Right ventricle myocardium inferior (tissue), 1 donor: ENCODE measurements around the gene CSMD2. TPM values are rescaled to one million over a fixed set of nuclear protein-coding genes. Genes with fewer than 3 reads are reported as not detected.
A peak's percentile ranks its signal among the peaks of the same experiment; 100 is the strongest.
"Not testable (repeated sequence)": the region's sequence is repeated elsewhere in the genome, so short reads cannot be mapped to it uniquely, and the experiment has no call there.

Experiments
- ATAC-seq: fragments of 200-7000 bp; cut with Tn5 transposase; one replicate; pipeline ENCODE4 v1.9.1; 2020; ENCODE audit warnings: mild to moderate bottlenecking, moderate library complexity
- DNase-seq: peaks from one replicate; pipeline ENCODE4 v3.0.0; 2021; ENCODE audit errors: missing footprints
- intact Hi-C: fragments of 100-400 bp; cut with DNase I; formaldehyde crosslinking; loops from one replicate; pipeline ENCODE4 v1.11.0; 2022
- total RNA-seq: library from RNA; stranded (reverse); fragmentation: NEBNext Ultra II Directional; extraction: Animal tissue kit (Norgen Biotek cat#: 25700); gene quantifications from one replicate; pipeline ENCODE4 v1.2.1, GENCODE V29; 2021
- donor health status: DM: no; HTN: yes; CAD: no; lungs with severe emphysema.

Gene CSMD2
- total RNA-seq, 1 donor from 2014 or later, result 0.32 TPM

DNA sequence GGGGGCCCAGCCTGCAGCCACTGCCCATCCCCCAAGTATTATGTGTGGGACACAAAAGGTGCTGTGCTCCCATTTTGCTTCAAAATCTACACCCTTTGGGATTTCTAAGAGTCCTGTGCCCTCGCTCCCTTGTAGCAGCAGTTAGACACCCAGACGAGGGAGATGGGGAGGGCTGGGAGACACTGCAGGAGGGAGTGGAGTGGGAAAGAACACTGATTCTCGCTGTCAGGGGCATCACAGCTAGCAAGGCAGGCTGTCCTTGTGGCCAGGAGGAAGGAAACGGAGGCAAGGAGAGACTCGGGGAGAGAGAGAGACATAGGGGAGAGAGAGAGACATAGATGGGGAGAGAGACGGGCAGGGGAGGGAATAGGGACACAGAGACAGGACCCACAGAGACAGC, 38.5 kb downstream of the CSMD2 start:
- no peak for DNase-seq
- intact Hi-C loops, result no loop called here
- ATAC-seq, result no peak

- DNase-seq (no peak), ATAC-seq (no peak)
- intact Hi-C loops, result no loop called here
Observed at GRCh38 chr1:34125721-34126380, 39.2 kb downstream of the CSMD2 start.

- DNase-seq, result no peak
- ATAC-seq, result no peak
- intact Hi-C loops, result no loop called here
Observed at GRCh38 chr1:34122080-34122932, 42.7 kb downstream of the CSMD2 start.

DNA sequence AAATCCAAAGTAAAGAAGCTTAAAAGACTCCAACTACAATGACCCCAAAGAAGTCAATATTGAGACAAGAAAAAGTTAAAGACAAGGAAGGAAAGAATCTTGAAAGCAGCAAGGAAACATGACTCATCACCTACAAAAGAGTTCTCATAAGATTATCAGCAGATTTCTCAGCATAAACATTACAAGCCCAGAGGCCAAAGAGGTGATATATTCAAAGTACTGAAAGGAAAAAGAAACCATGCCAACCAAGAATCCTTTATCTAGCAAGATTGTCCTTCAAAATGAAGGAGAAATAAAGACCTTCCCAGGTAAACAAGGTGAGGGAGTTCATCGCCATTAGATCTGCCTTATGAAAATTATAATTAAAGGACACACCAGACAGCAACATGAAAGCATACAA, 49.8 kb downstream of the CSMD2 start:
- ATAC-seq (no peak), DNase-seq (no peak)
- intact Hi-C loops, result no loop called here

DNA sequence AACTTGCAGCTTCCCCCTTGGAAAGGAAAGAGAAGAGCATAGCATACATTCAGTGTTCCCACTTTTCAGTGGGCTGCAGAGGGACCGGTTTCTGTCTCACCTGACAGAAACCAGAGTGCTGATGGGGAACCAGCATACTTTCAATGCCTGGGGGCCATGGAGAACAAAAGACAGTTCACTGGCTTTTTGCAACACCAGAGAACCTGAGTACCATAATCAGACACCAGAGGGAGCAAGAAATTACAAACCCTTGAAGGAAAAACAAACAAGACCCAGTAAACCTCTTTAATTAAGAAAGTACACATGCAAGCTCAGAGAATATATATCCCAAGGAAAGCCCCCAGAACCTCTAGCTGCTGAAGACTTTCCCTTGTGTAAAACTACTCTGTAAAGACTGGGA, 51.1 kb downstream of the CSMD2 start:
- DNase-seq, result no peak
- intact Hi-C loops, result loop anchor here (2.0 to 5.0 kb wide), 4 partner anchors 239 to 629 kb away; no protein-coding TSS in a partner anchor
- ATAC-seq, result no peak

DNA sequence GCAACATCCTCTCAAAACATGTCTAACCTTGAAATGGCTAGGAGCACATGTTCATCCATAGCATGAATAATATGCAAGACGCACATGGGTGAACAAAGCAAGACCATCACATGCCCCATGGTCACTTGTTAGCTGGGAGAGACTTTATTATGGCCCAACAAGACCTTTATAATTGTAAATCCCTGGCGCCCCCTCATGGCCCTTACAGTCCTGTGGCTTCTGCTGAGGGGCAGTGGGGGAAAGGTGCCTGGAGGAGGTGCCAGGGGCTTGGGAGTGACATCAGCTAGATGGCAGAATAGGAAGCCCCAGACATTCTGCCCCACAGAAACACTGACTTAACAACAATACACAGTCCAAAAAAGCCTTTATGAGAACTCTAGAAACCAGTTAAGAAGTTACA, 51.7 kb downstream of the CSMD2 start:
- DNase-seq (no peak), ATAC-seq (peak; percentile 59)

GRCh38 chr1:34108711-34109110, 56.3 kb downstream of the CSMD2 start:
- no peak for DNase-seq
- ATAC-seq, result no peak
- intact Hi-C loops, result no loop called here

More for the DNA sequence above, 51.7 kb downstream of the CSMD2 start:
- intact Hi-C loops, result loop anchor here (2.0 to 5.0 kb wide), 4 partner anchors 239 to 629 kb away; no protein-coding TSS in a partner anchor

GRCh38 chr1:34108269-34108668, 56.8 kb downstream of the CSMD2 start:
- intact Hi-C loops, result no loop called here
- no peak for DNase-seq
- ATAC-seq, result no peak

GRCh38 chr1:34101151-34101550, 63.9 kb downstream of the CSMD2 start:
- intact Hi-C loops, result no loop called here
- ATAC-seq (no peak), DNase-seq (no peak)

GRCh38 chr1:34100332-34100731, 64.7 kb downstream of the CSMD2 start:
- no peak for ATAC-seq
- intact Hi-C loops, result no loop called here
- no peak for DNase-seq

DNA sequence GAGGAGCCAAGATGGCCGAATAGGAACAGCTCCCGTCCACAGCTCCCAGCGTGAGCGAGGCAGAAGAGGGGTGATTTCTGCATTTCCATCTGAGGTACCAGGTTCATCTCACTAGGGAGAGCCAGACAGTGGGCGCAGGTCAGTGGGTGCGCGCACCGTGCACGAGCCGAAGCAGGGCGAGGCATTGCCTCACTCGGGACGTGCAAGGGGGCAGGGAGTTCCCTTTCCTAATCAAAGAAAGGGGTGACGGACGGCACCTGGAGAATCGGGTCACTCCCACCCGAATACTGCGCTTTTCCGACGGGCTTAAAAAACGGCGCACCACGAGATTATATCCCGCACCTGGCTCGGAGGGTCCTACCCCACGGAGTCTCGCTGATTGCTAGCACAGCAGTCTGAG, 72.6 kb downstream of the CSMD2 start:
- DNase-seq, intact Hi-C loops, ATAC-seq: not testable (repeated sequence)

- intact Hi-C loops, result no loop called here
- ATAC-seq (no peak), DNase-seq (no peak)
Observed at GRCh38 chr1:34089731-34090130, 75.3 kb downstream of the CSMD2 start.

- intact Hi-C loops, result no loop called here
Observed at GRCh38 chr1:34087986-34088385, 77.0 kb downstream of the CSMD2 start.

DNA sequence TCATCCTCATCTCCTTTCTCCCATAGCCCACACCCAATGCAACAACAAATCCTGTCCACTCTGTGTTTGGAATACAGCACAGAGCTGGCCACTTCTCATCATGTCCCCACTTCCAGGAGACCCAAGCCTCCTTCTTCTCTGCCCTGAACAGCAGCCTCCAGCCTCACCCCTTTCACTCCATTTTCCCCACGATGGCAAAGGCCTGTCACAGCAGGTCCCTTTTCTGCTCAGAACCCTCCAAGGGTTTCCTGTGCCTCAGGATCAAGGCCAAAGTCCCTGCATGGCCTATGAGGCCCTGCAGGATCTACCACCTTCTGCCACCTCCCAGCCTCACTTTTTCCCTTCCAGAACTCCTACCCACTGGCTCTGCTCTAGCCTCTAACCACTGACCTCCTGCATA, 78.5 kb downstream of the CSMD2 start:
- ATAC-seq, result no peak
- no peak for DNase-seq
- intact Hi-C loops, result no loop called here

More at GRCh38 chr1:34087986-34088385, 77.0 kb downstream of the CSMD2 start:
- no peak for DNase-seq
- ATAC-seq, result no peak

- no peak for ATAC-seq
- DNase-seq, result no peak
- intact Hi-C loops, result no loop called here
Observed at GRCh38 chr1:34083974-34084373, 81.1 kb downstream of the CSMD2 start.

DNA sequence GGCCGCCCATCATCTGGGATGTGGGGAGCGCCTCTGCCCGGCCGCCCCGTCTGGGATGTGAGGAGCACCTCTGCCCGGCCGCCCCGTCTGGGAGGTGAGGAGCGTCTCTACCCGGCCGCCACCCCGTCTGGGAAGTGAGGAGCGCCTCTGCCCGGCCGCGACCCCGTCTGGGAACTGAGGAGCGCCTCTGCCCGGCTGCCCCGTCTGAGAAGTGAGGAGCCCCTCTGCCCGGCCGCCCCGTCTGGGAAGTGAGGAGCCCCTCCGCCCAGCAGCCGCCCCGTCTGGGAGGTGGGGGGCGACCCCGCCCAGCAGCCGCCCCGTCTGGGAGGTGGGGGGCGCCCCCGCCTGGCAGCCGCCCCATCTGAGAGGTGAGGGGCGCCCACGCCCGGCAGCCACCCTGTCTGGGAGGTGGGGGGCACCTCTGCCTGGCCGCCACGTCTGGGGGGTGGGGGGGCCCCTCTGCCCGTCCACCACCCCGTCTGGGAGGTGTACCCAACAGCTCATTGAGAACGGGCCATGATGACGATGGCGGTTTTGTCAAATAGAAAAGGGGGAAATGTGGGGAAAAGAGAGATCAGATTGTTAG, 82.9 kb downstream of the CSMD2 start:
- intact Hi-C loops, DNase-seq, ATAC-seq: not testable (repeated sequence)

- intact Hi-C loops, result no loop called here
- DNase-seq, result no peak
- no peak for ATAC-seq
Observed at GRCh38 chr1:34078383-34078782, 86.6 kb downstream of the CSMD2 start.

GRCh38 chr1:34075576-34075975, 89.5 kb downstream of the CSMD2 start:
- ATAC-seq, result no peak
- intact Hi-C loops, result no loop called here
- no peak for DNase-seq

DNA sequence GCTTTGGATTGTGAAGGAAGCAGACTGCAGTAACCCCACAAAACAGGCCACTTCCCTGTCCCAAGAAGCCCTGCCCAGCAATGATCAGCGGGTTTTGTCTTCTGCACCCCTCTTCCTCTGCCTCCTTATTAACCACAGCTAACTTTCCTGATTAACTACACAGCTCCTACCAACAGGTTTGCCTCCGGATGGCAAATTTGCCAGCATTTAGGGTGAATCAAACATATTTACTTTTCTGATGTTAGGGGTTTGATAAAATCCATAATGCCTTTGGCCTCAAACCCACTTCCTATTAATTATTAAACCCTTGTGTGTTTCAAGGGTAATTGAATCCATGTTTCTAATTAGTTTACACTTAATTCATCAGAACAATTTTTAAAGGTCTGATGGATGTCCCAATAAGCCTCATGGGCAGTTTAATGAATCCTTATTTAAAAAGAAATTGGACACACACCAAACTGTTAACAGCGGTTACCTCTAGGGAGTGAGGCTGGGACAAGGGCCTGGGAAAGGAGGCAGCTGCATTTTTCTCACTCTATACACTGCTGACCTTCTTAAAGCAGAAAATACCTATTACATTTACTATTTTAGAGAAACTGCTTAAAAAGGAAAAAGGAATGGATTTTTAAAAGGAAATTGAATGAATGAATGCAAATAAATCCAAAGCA, 91.9 kb downstream of the CSMD2 start:
- no peak for ATAC-seq
- no peak for DNase-seq
- intact Hi-C loops, result no loop called here
